Gastrocnemius medialis (tissue), 4 donors: ENCODE measurements around the gene NUAK2. TPM values are rescaled to one million over a fixed set of nuclear protein-coding genes. Genes with fewer than 3 reads are reported as not detected.

ENCODE experiments used
- ATAC-seq, 2 donors: fragments of 150-250 bp; one replicate each; pipeline ENCODE4 v1.9.1; 2016
- DNase-seq, 2 donors: peaks; one replicate each; pipeline ENCODE4 v3.0.0-alpha.2; 2019
- H3K27ac ChIP-seq, 4 donors: fragments of 200-600 bp; sonication (generic); 1 replicate in 1 of 4; 2 replicates in 3 of 4; pipeline ENCODE4 v1.5.1; 2016 to 2018; ENCODE audit warnings: mild to moderate bottlenecking in 2 of 4, moderate library complexity in 1 of 4
- H3K27me3 ChIP-seq, 3 donors: fragments of 200-600 bp; sonication (generic) in 2 of 3; 1 replicate in 1 of 3; 2 replicates in 2 of 3; pipeline versions ENCODE4 v1.5.1 to v1.6.0; 2016 to 2019; ENCODE audit warnings: mild to moderate bottlenecking in 1 of 3, moderate library complexity in 1 of 3
- H3K36me3 ChIP-seq, 2 donors: fragments of 200-600 bp; sonication (generic) in 1 of 2; one replicate each; pipeline ENCODE4 v1.5.1; 2017 to 2018
- H3K4me1 ChIP-seq, 2 donors: fragments of 200-600 bp; sonication (generic) in 1 of 2; one replicate each; pipeline ENCODE4 v1.5.1; 2016 to 2017; ENCODE audit warnings: mild to moderate bottlenecking in 2 of 2
- H3K4me3 ChIP-seq, 4 donors: fragments of 200-600 bp; sonication (generic) in 3 of 4; 1 replicate in 1 of 4; 2 replicates in 3 of 4; pipeline ENCODE4 v1.5.1; 2016 to 2019; ENCODE audit warnings: mild to moderate bottlenecking in 2 of 4
- H3K9me3 ChIP-seq, 3 donors: fragments of 200-600 bp; sonication (generic) in 2 of 3; 1 replicate in 1 of 3; 2 replicates in 2 of 3; pipeline ENCODE4 v1.5.1; 2016 to 2019
- CTCF ChIP-seq, 5 experiments: fragments of 450-650 bp in 3 of 5; fragments of 200-600 bp in 2 of 5; sonication (generic) in 2 of 5; IDR thresholded peaks in 4 of 5; conservative IDR thresholded peaks in 1 of 5; 1 replicate in 4 of 5; 2 replicates in 1 of 5; pipeline ENCODE4 v1.5.1; 2016 to 2019; ENCODE audit warnings: antibody characterized with exemption in 5 of 5, mild to moderate bottlenecking in 3 of 5, moderate library complexity in 3 of 5
- POLR2A ChIP-seq, 2 donors: fragments of 450-650 bp; IDR thresholded peaks; one replicate each; pipeline ENCODE4 v1.6.1; 2017; ENCODE audit warnings: antibody characterized with exemption in 2 of 2, mild to moderate bottlenecking in 2 of 2, moderate library complexity in 2 of 2
- in situ Hi-C, 4 donors: fragments of 200-750 bp; cut with MboI; loops; one replicate each; pipeline versions ENCODE4 v1.15.0 to v1.8.0; 2017; ENCODE audit warnings: low sequenced_read_pairs in 4 of 4
- intact Hi-C: fragments of 100-400 bp; cut with DNase I; formaldehyde crosslinking; loops from one replicate; pipeline ENCODE4 v1.15.1; 2023; ENCODE audit warnings: low total_unique reads
- total RNA-seq, 4 donors: library from RNA; depleted of rRNA; stranded (reverse); fragments of >200 nt; gene quantifications; one replicate each; pipeline versions ENCODE4 v1.1.0 to v1.2.3, GENCODE V29; 2016

Gene NUAK2
- total RNA-seq, 4 donors from 2014 or later: 0.42 to 1.9 (median 0.58) TPM

- H3K27ac ChIP-seq: no peak overlapping the region
- no peak for DNase-seq
- H3K4me3 ChIP-seq: no peak overlapping the region
- in situ Hi-C loops: loop anchor here in 2 of 4 donors (5.0 kb wide), 2 partner anchors 46 to 51 kb away; partner anchors contain the start of gene NUAK2 (in 1 of the 2)
- H3K9me3 ChIP-seq: no peaks in the 10 kb centered on the region
- H3K27me3 ChIP-seq: no peaks in the 10 kb centered on the region
- intact Hi-C loops: no loop called here
- TF ChIP-seq POLR2A (IDR thresholded peaks at IDR 0.05) (no peak), CTCF (IDR thresholded peaks at IDR 0.05 in 4 of 5, conservative IDR thresholded peaks at IDR 0.05 in 1 of 5) (no peak)
- no peak for ATAC-seq
- H3K4me1 ChIP-seq: peaks cover 11 to 15% of the 10 kb centered on the region in 2 donors
- no peaks in the 10 kb centered on the region for H3K36me3 ChIP-seq
These were observed 45.4 kb downstream of the NUAK2 start for GRCh38 chr1:205275916-205276688.

- Histone ChIP-seq H3K27ac (no peak overlapping the region), H3K36me3 (no peaks in the 10 kb centered on the region), H3K9me3 (no peaks in the 10 kb centered on the region), H3K4me3 (no peak overlapping the region), H3K27me3 (no peaks in the 10 kb centered on the region), H3K4me1 (peaks cover 17 to 25% of the 10 kb centered on the region in 2 donors)
- TF ChIP-seq CTCF (IDR thresholded peaks at IDR 0.05 in 4 of 5, conservative IDR thresholded peaks at IDR 0.05 in 1 of 5) (no peak), POLR2A (IDR thresholded peaks at IDR 0.05) (no peak)
- DNase-seq (peak; percentile 39 to 46), ATAC-seq (no peak)
- intact Hi-C loops (no loop called here), in situ Hi-C loops (loop anchor here in 2 of 4 donors (5.0 kb wide), 2 partner anchors 47 to 52 kb away; partner anchors contain the start of gene NUAK2 (in 1 of the 2))
These were observed 46.4 kb downstream of the NUAK2 start for GRCh38 chr1:205275133-205275532.

GRCh38 chr1:205274041-205274691, 47.4 kb downstream of the NUAK2 start:
- intact Hi-C loops: no loop called here

GRCh38 chr1:205273551-205273982, 48.0 kb downstream of the NUAK2 start:
- DNase-seq (peak; percentile 77 to 79), ATAC-seq (peak; percentile 62 to 70)
- Histone ChIP-seq H3K4me1 (peaks cover 17 to 27% of the 10 kb centered on the region in 2 donors), H3K27ac (no peak overlapping the region), H3K36me3 (peaks cover 0 to 5% of the 10 kb centered on the region in 2 donors), H3K27me3 (no peaks in the 10 kb centered on the region), H3K4me3 (no peak overlapping the region), H3K9me3 (no peaks in the 10 kb centered on the region)
- intact Hi-C loops (loop anchor here (1.0 kb wide), 1 partner anchor 52 kb away; no protein-coding TSS in a partner anchor), in situ Hi-C loops (loop anchor here in 2 of 4 donors (5.0 to 25.0 kb wide), 2 partner anchors 54 to 286 kb away; no protein-coding TSS in a partner anchor)
- TF ChIP-seq POLR2A (IDR thresholded peaks at IDR 0.05) (no peak), CTCF (IDR thresholded peaks at IDR 0.05 in 4 of 5, conservative IDR thresholded peaks at IDR 0.05 in 1 of 5) (peak; percentile 96 to 100 (median 98))

More at GRCh38 chr1:205274041-205274691, 47.4 kb downstream of the NUAK2 start:
- in situ Hi-C loops: loop anchor here in 2 of 4 donors (5.0 to 25.0 kb wide), 2 partner anchors 53 to 287 kb away; no protein-coding TSS in a partner anchor
- no peak overlapping the region for H3K27ac ChIP-seq
- H3K36me3 ChIP-seq: peaks cover 0 to 5% of the 10 kb centered on the region in 2 donors
- no peak overlapping the region for H3K4me3 ChIP-seq
- H3K9me3 ChIP-seq: no peaks in the 10 kb centered on the region
- no peak for ATAC-seq
- TF ChIP-seq CTCF (IDR thresholded peaks at IDR 0.05 in 4 of 5, conservative IDR thresholded peaks at IDR 0.05 in 1 of 5) (no peak), POLR2A (IDR thresholded peaks at IDR 0.05) (no peak)
- DNase-seq: no peak
- no peaks in the 10 kb centered on the region for H3K27me3 ChIP-seq
- H3K4me1 ChIP-seq: peaks cover 17 to 27% of the 10 kb centered on the region in 2 donors
